Left ventricle myocardium inferior (tissue), 1 donor: ENCODE measurements around the gene MACROD2. TPM values are rescaled to one million over a fixed set of nuclear protein-coding genes. Genes with fewer than 3 reads are reported as not detected.

Experiments
- DNase-seq: peaks from one replicate; pipeline ENCODE4 v3.0.0-alpha.2; 2020
- H3K27ac ChIP-seq: fragments of 200-600 bp; replicated peaks from 2 replicates; pipeline ENCODE4 v1.8.0; 2021
- H3K27me3 ChIP-seq: fragments of 200-600 bp; 2 replicates; pipeline ENCODE4 v1.8.0; 2021; ENCODE audit warnings: low read depth
- H3K36me3 ChIP-seq: fragments of 200-600 bp; 2 replicates; pipeline ENCODE4 v1.8.0; 2021
- H3K4me1 ChIP-seq: fragments of 200-600 bp; 2 replicates; pipeline ENCODE4 v1.8.0; 2021
- H3K4me3 ChIP-seq: fragments of 200-600 bp; 2 replicates; pipeline ENCODE4 v1.8.0; 2021; ENCODE audit warnings: mild to moderate bottlenecking, moderate library complexity
- H3K9me3 ChIP-seq: fragments of 200-600 bp; replicated peaks from 2 replicates; pipeline ENCODE4 v1.8.0; 2021
- intact Hi-C: fragments of 100-400 bp; cut with micrococcal nuclease; formaldehyde crosslinking; loops from one replicate; pipeline ENCODE4 v1.11.0; 2022
- total RNA-seq: library from RNA; stranded (reverse); fragmentation: NEBNext Ultra II Directional; extraction: Animal tissue kit (Norgen Biotek cat#: 25700); gene quantifications from one replicate; pipeline ENCODE4 v1.2.1, GENCODE V29; 2021
- TF ChIP-seq, protein P1 (sequence below): fragments of 200-600 bp; IDR thresholded peaks from 2 replicates; pipeline ENCODE4 v1.8.0; 2021; ENCODE audit warnings: antibody characterized with exemption, mild to moderate bottlenecking, borderline replicate concordance
- donor health status: DM: no; HTN: yes; CAD: no; lungs with severe emphysema.

MACROD2 gene
- total RNA-seq, 1 donor from 2014 or later, result 3.6 TPM

DNA sequence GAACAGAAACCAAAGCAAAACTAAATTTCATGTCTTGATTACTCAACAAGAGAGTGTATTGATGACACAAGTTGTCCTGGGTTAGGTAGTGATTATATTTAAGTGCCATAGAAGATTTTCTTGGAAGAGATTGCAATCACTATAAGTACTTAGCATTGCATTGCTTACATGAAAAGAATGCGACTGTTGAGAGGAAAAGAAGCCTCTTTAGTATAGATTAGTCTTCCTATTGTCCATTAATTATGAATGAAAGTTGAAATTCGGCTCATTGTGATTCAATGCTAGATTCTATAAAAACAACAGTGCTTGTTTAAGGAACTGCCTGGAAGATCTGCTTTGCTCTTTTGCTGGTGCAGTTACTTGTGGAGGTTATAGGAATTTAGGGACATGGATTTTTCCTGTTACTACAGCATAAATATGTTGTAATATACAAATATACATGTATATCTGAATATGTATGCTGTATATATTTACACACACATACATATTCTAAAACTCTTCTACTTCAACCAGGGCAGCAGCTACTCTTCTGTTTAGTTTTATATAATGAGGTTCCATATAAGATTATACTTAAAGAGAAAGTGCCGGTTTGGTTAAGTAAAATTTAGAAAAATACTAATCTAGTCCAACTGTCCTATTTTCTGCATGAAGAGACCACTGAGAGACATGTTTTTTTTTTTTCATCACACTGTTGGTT is 1781.6 kb downstream of the MACROD2 start:
- Histone ChIP-seq H3K27me3 (no peaks in the 10 kb centered on the region), H3K9me3 (peaks cover 3% of the 10 kb centered on the region), H3K27ac (no peak overlapping the region), H3K4me1 (no peaks in the 10 kb centered on the region), H3K4me3 (no peak overlapping the region), H3K36me3 (no peaks in the 10 kb centered on the region)
- no peak for DNase-seq
- intact Hi-C loops, result no loop called here
- TF ChIP-seq, protein P1, sequence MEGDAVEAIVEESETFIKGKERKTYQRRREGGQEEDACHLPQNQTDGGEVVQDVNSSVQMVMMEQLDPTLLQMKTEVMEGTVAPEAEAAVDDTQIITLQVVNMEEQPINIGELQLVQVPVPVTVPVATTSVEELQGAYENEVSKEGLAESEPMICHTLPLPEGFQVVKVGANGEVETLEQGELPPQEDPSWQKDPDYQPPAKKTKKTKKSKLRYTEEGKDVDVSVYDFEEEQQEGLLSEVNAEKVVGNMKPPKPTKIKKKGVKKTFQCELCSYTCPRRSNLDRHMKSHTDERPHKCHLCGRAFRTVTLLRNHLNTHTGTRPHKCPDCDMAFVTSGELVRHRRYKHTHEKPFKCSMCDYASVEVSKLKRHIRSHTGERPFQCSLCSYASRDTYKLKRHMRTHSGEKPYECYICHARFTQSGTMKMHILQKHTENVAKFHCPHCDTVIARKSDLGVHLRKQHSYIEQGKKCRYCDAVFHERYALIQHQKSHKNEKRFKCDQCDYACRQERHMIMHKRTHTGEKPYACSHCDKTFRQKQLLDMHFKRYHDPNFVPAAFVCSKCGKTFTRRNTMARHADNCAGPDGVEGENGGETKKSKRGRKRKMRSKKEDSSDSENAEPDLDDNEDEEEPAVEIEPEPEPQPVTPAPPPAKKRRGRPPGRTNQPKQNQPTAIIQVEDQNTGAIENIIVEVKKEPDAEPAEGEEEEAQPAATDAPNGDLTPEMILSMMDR, result no peak

DNA sequence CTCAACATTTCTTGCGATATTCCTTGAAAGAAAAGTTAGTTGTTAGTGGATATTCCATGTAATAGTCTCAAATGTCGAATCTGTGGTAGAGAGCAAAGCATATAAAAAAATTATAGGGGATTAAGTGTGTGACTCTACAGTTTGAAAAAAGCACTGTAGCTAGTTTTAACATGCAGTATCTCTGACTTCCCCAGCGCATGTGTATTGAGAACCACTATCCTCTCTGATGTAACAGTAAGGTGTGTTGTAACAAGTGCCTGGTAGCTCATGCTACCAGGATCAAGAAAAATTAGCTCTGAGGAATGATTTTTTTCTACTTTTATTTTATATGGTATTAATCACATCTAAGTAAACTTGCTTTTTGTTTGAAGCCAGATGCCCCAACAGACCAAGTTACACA is 1788.7 kb downstream of the MACROD2 start:
- no peaks in the 10 kb centered on the region for H3K36me3 ChIP-seq
- no peak for DNase-seq
- TF ChIP-seq, protein P1, result no peak

DNA sequence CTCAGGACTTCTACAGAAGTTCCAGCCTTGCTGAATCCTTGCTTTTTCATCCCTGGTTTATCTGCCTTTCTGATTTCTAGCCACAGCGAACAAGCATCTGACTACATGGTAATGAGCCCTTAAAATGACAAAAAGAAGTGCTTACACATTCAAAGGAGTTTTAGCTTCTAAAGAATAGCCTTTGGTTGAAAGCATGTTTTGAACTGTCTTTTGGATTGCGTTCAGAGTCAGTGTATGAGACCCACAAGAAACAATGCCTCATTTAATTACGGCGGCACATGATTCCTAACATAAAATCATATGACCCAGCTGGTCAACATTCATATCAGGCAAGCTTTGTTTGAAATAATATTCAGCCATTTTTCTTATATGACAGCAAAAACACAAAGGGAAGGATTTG is 1793.8 kb downstream of the MACROD2 start:
- TF ChIP-seq, protein P1, result no peak
- no peak for DNase-seq
- intact Hi-C loops, result no loop called here
- no peaks in the 10 kb centered on the region for H3K4me1 ChIP-seq
- no peak overlapping the region for H3K4me3 ChIP-seq
- H3K36me3 ChIP-seq, result no peaks in the 10 kb centered on the region
- H3K27ac ChIP-seq, result no peak overlapping the region
- H3K27me3 ChIP-seq, result no peaks in the 10 kb centered on the region
- H3K9me3 ChIP-seq, result no peaks in the 10 kb centered on the region

More for the DNA sequence above, 1788.7 kb downstream of the MACROD2 start:
- H3K9me3 ChIP-seq, result peaks cover 3% of the 10 kb centered on the region
- no peaks in the 10 kb centered on the region for H3K27me3 ChIP-seq
- no peak overlapping the region for H3K4me3 ChIP-seq
- no peak overlapping the region for H3K27ac ChIP-seq
- no peaks in the 10 kb centered on the region for H3K4me1 ChIP-seq
- intact Hi-C loops, result no loop called here

DNA sequence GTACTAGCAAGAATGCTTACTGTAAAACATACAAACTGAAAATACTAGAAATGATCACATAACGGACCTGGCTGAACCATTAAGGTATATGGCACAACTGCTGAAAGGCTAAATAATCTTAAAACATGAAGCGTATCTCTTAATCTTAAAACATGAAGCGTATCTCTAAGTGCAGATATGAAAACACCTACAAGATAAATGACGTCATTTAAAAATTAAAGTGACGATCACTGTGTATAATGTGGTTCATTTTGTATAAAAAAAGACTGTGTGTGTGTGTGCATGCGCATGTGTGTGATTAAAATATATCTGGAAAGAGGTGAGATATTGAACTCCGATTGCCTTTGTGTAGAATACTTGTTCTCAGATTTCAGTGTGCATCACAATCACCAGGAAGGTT is 1797.5 kb downstream of the MACROD2 start:
- DNase-seq, result no peak
- intact Hi-C loops, result no loop called here
- TF ChIP-seq, protein P1, result no peak

DNA sequence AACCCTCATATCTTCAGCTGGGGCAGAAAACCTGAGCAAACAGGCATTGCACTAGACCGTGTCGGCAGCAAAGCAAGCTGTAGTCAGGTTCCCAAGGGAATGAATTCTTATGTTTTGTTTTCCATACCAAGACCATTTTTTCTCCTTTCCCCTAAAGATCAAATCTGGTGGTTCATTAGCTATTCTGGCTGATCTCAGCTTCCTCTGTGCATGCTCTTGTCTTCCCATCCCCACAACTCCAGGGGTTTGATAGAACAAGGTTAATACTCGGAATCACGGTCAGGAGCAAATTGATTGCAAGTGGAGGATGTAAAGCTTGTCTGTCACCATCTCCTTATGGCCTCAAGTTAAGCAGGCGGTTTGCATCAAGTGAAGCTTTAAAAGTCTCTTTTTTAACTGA is 1799.1 kb downstream of the MACROD2 start:
- intact Hi-C loops, result no loop called here

More for the DNA sequence above, 1797.5 kb downstream of the MACROD2 start:
- no peak overlapping the region for H3K4me3 ChIP-seq
- no peaks in the 10 kb centered on the region for H3K36me3 ChIP-seq
- no peaks in the 10 kb centered on the region for H3K27me3 ChIP-seq
- H3K4me1 ChIP-seq, result no peaks in the 10 kb centered on the region
- no peak overlapping the region for H3K27ac ChIP-seq
- no peaks in the 10 kb centered on the region for H3K9me3 ChIP-seq

More for the DNA sequence above, 1799.1 kb downstream of the MACROD2 start:
- no peaks in the 10 kb centered on the region for H3K27me3 ChIP-seq
- H3K4me1 ChIP-seq, result no peaks in the 10 kb centered on the region
- DNase-seq, result no peak
- TF ChIP-seq, protein P1, result no peak
- H3K9me3 ChIP-seq, result no peaks in the 10 kb centered on the region
- no peak overlapping the region for H3K4me3 ChIP-seq
- H3K27ac ChIP-seq, result no peak overlapping the region
- H3K36me3 ChIP-seq, result no peaks in the 10 kb centered on the region
